K562 treated with DMSO at 1 percent for 48 hours (cell line): ENCODE data around the gene NIPSNAP2. TPM values are rescaled to one million over a fixed set of nuclear protein-coding genes. Genes with fewer than 3 reads are reported as not detected.

Experiments
- total RNA-seq: library from RNA; unstranded; fragments of 300-600 nt; gene quantifications from 2 replicates; pipeline ENCODE4 v1.2.3, GENCODE V29; 2022; ENCODE audit warnings: low replicate concordance; ENCODE audit errors: extremely low read depth

The NIPSNAP2 gene
- not detected in 2 replicates for total RNA-seq

GRCh38 chr7:55964261-55965099, at the start of gene NIPSNAP2:
Gene NIPSNAP2 (plus strand): TSS chr7:55964585. CDS start chr7:55964610, 25 bp downstream.

DNA sequence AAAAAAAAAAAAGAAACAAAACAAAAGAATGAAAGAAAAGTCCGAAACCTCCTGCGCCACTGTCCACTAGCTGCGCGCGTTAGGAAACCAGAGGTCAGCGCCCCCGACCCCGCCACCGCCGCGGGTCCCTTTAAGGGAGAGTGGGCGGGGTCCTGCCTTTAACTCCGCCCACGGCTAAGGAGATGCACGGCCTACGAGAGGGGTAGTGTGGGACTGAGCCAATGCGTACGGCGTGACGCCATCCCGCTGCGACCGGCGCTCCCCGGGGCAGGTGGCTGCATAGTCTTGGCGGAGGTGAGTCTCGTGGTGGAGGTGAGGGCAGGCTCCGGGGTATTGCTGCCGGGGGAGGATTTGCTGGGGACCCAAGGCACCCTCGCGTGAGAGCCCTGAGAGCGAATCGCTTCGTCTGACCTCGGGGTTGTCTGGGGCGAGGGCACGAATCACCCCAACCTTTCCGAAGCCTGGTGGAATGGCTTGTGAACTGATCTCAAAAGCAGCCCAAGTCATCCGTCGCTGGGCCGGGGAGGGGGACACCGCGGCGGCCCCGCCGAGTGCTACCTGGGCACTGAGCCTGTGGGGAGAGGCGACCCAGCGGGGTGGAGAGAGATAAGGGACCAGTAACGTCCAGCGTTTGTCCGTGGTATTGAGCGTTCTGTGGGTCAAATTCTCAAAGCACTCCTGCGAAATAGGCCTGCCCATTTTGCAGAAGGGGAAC, 12.6 kb upstream of the NIPSNAP2 start, which contains the start of gene MRPS17:
TSS of gene MRPS17 (plus strand) at position 241 of the 715 bp plus-strand sequence. CDS start 1,319 bp downstream, outside the sequence.

Other genes starting within 250 kb of the NIPSNAP2 start
- gene SEPTIN14, start 101.8 kb upstream of the NIPSNAP2 start, total RNA-seq, result not detected in 2 replicates
- not detected in 2 replicates for gene ZNF713, start 77.1 kb upstream of the NIPSNAP2 start, total RNA-seq
- gene MRPS17, start 12.7 kb upstream of the NIPSNAP2 start, total RNA-seq, result not detected in 2 replicates
- gene PSPH, start 86.9 kb downstream of the NIPSNAP2 start, total RNA-seq, result not detected in 2 replicates
- gene CCT6A, start 87.2 kb downstream of the NIPSNAP2 start, total RNA-seq, result not detected in 2 replicates
- not detected in 2 replicates for gene SUMF2, start 99.7 kb downstream of the NIPSNAP2 start, total RNA-seq
- not detected in 2 replicates for gene PHKG1, start 128.4 kb downstream of the NIPSNAP2 start, total RNA-seq
- gene CHCHD2, start 141.9 kb downstream of the NIPSNAP2 start, total RNA-seq, result not detected in 2 replicates
- gene NUPR2, start 151.8 kb downstream of the NIPSNAP2 start, total RNA-seq, result not detected in 2 replicates